Measurements from ENCODE around the gene NAIF1.
"Not testable (repeated sequence)": the region's sequence is repeated elsewhere in the genome, so short reads cannot be mapped to it uniquely, and the experiment has no call there.

The NAIF1 gene

DNA sequence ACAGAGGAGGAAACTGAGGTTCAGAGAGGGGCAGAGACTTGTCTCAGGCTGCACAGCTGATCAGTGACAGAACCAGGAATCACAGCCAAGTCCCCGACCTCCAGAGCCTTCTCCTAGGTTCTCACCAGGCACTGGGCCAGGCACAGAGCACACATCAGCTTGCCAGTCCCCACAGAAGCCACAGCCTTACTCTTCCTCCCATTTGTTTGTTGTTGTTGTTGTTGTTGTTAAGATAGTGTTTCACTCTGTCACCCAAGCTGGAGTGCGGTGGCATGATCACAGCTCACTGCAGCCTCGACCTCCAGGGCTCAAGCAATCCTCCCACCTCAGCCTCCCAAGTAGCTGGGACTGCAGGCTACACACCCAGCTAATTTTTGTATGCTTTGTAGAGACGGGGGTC is 41.4 kb downstream of the NAIF1 start:
- DNase-seq, result no peak

DNA sequence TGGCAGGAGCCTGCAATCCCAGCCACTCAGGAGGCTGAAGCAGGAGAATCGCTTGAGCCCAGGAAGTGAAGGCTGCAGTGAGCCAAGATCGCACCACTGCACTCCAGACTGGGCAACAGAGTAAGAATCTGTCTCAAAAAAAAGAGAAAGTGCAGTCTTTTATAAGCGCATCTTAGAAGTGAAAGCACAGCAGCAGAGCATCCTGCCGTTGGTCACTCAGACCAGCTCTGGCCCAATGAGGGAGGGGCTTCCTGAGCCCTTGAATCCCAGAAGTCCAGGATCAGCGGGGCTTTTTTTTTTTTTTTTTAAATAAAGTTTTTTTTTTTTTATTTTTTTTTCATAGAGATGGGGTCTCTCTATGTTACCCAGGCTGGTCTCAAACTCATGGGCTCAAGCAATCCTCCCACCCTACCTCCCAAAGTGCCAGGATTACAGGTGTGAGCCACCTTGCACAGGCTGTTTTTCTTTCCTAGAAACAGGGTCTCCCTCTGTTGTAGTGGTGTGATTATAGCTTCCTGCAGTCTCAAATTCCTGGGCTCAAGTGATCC is 42.3 kb downstream of the NAIF1 start:
- DNase-seq, result no peak

DNA sequence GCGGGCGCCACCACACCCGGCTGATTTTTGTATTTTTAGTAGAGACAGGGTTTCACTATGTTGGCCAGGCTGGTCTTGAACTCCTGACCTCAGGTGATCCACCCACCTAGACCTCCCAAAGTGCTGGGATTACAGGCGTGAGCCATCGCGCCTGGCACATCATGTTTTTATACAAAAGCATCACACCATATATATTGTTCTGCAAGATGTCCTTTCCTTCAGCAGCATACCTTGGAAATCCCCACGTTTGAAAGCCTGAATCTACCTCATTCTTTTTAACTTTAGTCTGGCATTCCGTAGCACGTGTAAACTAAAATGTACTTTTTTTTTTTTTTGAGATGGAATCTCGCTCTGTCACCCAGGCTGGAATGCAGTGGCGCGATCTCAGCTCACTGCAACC is 43.4 kb downstream of the NAIF1 start:
- not testable (repeated sequence) for DNase-seq

DNA sequence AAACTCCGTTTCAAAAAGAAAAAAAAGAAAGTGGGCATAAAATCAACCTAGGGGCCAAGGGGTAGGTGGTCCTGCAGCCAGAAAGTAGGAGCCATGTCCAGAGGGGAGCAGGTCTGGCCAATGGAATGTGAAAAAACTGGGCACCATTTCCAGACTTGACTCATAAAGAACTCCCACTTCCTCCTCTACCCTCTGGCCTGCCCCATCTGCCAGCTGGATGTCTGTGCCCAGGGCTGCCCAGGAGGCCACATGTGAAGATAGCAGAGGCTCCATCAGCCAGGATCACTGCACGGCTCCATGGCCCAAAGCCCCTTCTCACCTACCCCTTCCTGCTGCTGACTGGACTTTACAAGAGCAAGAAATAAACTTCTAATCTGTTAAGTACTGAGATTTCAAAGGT is 44.2 kb downstream of the NAIF1 start:
- DNase-seq, result no peak

DNA sequence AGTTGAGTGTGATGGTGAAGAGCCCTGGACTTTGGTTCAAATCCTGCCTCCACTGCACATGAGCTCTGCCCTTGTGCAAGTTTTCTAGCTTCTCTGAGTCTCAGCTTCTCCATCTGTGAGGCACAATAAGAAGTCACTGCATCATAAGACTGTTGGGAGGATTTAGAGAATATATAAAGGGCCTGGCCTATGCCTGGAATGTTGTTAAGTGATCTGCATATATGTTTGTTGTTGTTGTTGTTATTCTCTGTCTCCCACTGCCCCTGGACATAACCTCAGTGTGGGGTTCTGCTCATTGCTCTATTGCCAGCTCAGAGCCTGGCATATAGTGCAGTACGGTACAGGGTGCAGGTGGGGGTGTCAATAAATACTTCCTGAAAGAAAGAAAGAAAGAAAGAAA is 46.0 kb downstream of the NAIF1 start:
- DNase-seq, result no peak

DNA sequence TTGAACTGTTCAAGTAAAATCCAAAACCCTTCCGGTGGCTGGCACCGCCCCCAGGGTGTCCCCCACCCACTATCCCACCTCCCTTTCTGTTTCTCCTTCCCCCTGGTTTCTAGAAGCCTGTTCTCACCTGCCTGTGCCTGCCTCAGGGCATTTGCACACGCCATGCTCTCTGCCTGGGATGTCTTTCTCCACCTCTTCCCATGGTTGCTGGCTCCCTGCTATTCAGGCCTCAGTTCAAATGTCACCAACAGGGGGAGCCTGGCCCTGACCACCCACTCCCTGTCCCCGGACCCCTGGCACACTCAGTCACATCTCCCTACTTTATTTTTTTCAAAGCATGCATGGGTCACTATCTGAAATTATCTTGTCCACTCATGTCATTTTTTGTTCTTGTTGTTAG is 46.4 kb downstream of the NAIF1 start:
- no peak for DNase-seq

DNA sequence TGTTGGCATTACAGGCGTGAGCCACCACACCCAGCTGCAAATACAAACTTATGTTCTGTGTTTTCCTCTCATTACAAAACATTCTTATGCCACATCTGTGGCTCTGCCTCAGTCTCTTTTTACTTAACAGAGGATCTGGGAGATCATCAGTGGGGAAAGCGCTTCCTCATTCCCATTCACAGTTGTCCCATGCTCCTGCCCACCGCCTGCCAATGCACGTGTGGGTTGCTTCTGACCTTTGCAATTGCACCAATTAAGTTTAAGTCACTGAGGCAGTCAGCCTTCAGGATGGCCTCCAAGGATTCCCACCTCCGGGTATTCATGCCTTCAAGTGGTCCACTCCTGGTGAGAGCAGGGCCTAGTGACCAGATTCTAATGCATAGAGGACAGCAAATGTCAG is 51.4 kb downstream of the NAIF1 start:
- DNase-seq, result no peak
